GM19240 (cell line): ENCODE measurements around the gene TBXT.
"Not testable (repeated sequence)": the region's sequence is repeated elsewhere in the genome, so short reads cannot be mapped to it uniquely, and the experiment has no call there.

Experiments
- DNase-seq: peaks from one replicate; pipeline ENCODE4 v3.0.0; 2011; ENCODE audit warnings: low spot score; ENCODE audit not compliant: insufficient read length

Gene TBXT

DNA sequence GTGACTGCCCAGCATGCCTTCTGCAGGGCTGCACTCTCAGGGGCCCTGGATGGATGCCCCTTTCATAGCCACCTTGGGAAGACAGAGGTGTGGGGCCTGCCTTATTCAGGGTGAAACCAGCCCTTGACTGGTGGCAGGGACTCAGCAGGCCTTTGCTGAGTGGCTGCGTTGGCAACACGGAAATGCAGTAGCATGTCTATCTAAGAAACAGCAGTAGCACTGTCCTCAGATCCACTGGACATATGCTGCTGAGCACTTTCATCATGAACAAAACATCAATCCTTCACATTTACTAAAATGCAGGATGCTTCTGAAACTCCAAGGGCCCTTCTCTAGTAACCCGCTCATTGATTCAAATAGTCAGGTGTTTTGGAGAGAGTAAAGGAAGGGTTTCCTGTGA, 4.9 kb upstream of the TBXT start:
- DNase-seq = no peak

DNA sequence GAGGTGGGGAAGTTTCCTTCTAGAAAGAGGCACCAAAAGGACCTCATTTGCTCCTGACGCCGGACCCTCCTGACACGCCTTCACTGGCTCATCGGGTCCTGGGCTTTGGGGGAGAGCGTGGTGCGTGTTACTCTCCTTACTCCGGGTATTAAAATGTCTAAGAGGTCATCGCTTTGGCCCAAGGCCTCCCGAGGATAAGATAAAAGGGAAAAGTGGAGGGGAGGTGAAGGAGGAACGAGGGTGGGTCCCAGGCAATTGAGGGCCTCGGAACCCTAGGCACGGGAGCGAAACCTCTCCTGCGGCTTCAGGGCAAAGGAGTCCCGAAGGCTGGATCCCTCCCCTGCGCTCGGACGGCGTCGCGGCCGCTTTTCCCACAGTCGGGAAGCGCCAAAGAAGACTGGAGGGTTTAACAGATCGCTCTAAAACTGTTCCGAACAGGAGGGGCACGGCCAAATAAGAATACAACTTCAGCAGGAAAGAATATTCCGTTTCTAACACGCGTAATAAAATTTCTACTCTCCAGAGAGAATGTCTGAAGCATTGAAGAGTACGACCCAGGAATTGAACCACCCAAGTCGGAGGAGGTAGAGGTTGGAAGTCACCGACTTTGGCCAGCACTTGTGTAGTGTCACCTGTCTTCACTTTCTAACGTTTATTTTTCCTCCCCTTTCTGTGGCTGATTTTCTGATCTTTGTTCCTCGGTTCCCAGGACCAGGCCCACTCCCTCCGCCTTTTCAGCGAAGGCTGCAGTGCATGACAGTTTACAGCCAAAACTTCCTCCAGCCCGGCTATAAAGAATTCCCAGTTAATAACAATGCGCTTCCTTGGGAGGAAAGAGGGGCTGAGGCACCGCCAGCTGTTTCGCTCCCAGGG, 2.1 kb upstream of the TBXT start:
- DNase-seq = no peak

DNA sequence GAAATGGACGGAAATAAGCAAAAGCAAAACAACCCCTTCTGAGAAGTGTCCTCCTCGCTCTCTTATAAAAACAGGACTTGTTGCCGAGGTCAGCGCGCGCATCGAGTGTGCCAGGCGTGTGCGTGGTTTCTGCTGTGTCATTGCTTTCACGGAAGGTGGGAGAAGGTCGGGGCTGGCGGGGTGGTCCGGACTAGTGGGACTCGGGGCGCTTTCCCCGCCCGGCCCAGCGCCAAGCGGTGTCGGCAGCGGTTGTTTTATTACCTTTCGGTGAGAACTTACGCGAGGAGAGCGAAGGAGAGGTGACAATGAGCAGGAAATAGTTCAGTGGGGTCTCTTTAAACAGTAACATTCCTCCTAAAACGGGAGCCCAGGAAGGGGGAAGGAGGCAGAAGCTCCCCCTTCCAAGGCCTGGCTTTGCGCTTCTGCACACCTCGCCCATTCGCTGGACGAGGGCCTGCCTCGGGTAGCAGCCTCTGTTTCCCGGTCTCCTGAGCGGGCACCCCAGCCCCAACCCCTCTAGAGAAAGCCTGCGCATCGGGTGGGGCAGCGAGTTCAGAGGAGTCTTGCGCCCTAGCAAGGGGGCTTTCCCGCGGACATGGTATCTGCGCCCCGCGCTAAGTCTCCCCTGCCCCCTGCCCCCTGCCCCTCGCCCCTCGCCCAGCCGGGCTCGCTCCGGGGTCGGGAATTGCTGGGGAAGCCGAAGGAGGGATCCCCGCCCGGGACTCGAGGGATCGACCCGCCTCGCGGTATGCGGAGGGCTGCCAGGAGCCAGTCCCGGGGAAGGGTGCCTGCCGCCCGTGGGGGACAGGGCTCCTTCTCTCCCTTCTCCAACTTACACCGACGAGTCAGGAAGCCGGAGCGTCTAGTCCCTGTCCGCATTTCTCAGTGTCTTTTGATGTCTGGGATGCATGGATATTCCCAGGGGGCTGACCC, 1.2 kb upstream of the TBXT start:
- DNase-seq = no peak

DNA sequence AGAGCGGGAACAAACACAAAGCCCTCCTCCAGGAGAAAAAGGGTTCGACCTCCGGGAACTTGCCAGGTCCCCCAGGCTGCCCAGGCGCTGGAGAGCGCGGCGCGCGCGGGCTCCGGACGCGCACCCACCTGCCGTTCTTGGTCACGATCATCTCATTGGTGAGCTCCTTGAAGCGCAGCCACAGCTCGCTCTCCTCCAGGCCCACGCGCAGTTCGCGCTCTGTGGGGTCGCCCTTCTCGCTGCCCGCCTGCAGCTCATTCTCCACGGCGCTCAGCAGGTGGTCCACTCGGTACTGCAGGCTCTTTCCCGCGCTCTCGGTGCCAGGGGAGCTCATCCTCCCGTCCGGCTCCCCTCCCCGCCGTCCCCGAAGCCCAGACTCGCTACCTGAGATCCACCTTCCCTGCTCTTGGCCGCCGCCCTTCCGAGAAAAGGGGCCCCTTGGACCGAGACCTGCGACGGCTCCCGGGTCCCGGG, 356 bp downstream of the TBXT start:
- DNase-seq = no peak

DNA sequence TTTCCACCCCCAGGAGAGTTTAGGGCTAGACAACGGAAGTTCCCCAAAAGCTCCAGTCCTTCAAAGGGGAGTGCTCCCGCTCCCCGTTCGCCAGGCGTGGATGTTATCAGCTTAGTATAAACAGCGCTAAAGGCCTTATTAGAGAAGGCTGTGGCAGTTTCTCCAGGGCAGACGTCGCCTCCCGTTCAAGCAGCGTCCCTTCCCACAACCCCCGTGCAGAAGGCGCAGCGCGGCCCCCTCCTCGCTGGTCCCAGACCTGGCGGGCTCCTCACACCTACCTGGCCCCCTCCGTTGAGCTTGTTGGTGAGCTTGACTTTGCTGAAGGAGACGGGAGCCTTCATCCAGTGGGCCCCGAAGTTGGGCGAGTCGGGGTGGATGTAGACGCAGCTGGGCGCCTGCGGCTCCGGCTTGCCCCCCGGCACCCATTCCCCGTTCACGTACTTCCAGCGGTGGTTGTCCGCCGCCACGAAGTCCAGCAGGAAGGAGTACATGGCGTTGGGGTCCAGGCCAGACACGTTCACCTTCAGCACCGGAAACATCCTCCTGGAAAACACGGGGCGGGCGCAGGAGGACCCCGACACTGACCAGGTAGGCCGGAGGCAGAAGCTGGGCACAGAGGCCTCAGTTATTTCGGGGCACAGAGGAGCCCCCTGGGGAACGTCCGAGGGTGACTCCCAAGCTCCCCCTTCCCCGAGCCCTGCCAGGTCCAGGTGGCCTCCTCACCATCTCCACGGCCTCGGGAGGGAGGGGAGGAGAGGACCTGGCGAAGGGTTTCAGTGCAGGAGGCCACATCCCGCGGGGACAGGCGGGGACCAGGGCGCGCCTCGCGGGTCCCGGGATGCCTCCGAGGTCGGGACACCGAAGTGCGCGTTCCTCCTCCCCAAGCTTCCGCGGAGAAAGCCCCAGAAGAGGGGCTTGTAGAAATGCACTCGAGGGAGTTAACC, 1.1 kb downstream of the TBXT start:
- DNase-seq = no peak

DNA sequence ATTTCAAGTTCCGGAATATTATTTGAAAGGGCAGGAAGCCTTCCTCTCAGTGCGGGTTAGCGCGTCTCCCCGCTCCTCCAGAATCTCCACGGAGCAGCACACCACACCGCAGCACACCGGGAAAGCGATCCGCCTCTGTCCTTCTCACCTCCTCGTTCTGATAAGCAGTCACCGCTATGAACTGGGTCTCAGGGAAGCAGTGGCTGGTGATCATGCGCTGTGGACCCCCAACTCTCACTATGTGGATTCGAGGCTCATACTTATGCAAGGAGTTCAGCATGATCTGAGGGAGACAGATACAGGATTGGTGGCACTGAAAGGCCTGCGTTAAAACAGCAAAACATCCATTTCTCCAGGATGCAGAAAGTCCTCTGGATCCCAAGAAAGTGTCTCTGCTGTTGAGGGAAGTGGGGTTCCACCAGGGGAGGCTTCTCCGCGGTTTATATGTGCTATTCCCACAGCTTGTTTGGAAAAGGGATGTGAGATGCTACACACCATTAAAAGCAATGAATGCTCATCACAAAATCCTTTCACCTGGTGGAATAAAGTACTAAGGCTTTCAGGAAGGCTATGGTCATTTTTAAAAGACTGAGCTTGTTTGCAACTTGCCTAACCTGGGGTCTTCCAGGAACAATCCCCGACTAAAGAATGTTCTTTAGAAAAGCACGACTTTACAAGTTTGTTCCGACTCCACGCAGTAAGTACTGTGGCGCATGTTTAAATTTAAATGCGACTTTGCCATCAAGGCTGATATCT, 1.9 kb downstream of the TBXT start:
- no peak for DNase-seq

DNA sequence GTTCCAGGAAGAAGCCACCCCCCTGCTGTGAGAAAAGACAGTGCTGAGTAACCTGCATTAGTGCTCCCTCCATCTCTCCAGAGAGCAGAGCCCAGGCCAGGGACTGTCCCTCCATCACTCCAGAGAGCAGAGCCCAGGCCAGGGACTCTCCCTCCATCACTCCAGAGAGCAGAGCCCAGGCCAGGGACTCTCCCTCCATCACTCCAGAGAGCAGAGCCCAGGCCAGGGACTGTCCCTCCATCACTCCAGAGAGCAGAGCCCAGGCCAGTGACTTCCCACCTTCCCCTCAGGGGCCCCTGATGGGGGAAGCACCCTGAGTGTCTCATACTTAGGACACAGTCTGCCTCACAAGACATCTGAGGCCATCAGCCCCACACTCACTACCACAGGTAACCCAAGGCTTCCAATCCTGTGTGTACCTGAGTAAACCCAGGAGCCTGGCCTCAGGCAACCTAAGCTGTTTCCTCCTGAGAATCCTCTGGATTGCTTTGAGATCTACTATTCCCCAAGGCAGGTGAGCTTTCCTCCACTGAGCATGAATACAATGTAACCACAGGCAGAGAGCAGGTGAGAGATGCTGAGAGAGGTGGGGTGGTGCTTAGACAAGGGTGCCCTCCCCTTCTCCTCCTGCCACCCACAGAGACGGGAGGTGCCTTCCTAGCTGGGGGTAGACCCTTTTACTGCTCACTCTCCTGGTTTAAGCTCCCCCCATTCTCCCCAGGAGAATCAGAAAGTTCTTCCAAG, 4.9 kb downstream of the TBXT start:
- DNase-seq = no peak

DNA sequence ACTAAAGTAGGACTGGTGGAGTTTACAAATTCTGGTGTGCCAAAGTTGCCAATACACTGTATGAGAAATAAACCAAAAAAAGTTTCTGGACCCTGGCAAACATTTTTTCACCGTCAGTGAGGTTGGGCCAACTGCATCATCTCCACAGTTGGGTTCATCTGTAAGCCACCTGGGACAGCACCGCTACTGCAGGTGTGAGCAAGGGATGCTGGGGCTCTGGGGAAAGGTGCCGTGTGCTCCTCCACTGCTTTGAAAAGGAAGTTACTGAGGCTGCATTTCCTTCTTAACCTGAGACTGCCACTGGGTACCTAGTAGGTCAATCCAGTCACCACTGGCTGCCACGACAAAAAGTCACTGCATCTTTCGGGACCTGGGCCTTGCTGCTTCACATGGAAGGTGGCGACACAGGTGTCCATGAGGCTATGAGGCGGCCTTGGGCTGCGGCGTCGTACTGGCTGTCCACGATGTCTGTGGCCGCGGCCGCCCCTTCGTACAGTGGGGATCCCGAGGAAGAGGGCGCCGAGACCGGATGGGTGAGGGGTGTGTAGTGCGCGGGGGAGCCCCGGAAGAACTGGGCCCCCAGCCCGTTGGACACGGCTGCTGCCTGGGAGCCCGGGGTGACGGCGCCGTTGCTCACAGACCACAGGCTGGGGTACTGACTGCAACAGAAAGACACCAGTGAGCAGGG, 9.6 kb downstream of the TBXT start:
- no peak for DNase-seq

DNA sequence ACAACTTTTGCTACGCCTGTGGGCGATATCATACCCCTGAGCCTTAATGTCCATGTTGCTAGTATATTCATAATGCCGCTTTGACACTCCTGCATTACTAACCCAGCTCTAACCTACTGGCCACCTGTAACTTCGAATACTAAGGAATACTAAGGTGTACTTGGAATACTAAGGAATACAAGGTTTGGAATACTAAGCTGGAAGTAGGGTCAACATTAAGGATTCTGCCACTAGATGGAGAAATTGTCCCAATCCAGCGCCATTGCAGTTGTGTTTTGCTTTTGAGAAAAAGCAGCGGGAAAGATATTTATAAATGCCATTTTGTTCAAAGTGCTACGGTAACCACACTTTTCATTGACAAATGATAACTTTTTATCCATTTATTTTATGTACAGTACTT, 10.7 kb downstream of the TBXT start:
- no peak for DNase-seq

DNA sequence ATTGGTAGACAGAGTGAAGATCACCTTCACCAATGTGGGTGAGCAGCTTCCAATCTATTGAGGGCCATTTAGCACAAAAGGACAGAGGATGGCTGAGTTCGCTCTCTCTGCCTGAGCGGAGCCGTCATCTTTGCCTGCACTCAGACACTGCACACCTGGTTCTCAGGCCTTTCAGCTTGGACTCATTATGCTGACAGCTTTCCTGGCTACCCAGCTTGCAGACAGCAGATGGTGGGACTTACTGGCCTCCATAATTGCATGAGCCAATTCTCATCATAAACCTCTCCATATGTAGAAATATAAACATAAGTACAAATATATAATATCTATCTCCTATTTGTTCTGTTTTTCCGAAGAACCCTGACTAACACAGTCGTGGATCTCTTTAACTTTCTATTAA, 13.7 kb downstream of the TBXT start:
- no peak for DNase-seq

DNA sequence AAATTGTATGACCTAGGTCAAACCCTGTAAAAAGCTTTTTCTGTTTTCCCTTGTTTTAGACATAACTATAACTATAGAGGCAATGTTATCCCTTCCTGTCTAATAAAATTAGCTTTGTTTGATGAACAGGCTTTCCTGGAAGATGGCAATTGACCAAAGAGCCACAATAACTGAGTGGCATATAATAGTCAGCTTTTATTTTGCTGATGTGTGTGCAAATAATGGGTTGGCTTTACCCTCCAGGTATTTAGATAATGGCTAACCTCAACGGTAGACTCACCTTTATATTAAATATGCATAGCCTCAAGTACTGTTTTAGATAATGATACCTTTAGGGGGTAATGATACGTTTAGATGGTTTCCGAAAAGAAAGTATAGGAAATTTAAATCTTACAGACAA, 15.0 kb downstream of the TBXT start:
- no peak for DNase-seq

DNA sequence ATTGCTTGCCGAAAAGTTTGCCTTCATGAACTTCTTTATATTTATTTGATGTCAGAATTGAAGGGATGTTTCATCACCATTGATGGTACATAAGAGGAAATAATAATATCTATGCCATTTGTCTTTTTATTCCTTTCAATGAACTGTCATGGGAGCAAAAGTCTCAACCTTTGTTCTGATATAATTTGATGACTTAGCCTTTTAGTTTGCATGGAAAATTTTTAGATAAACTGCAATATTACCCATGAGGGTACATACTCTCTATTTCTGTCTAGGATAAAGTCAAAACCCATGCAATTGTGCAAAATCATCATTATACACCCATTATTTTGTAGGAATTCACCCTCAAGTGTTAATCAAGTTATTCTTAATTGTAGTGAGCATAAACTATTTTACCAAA, 15.9 kb downstream of the TBXT start:
- no peak for DNase-seq

DNA sequence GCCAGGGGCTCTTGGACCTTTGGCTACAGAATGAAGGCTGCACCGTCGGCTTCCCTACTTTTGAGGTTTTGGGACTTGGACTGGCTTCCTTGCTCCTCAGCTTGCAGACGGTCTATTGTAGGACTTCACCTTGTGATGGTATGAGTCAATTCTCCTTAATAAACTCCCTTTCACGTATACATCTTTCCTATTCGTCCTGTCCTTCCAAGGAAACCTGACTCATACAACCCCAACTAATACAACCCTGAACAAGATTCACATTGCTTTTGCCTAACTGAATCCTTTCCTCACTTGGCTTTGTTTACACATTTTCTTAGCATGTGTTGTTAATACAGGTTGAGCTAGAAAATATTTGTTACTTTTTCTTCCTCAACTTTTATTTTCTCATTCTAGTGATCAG, 21.9 kb downstream of the TBXT start:
- DNase-seq = no peak

DNA sequence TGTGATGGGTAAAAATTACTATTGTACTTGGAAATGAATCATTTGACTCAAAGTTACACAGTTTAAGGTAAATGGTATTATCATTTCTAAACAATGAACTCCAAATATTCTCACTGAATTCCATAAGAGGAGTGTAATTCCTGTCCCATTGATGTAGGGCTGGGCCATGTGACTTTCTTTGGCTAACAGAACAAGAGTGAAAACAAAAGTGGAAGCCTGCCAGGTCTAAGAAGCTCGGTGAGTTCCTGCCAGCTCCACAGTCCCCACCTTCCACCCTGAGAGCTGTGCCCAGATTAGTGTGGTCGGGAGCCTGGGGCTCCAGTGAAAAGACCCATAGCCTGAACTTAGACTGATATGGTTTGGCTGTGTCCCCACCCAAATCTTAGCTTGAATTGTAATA, 24.6 kb downstream of the TBXT start:
- no peak for DNase-seq

DNA sequence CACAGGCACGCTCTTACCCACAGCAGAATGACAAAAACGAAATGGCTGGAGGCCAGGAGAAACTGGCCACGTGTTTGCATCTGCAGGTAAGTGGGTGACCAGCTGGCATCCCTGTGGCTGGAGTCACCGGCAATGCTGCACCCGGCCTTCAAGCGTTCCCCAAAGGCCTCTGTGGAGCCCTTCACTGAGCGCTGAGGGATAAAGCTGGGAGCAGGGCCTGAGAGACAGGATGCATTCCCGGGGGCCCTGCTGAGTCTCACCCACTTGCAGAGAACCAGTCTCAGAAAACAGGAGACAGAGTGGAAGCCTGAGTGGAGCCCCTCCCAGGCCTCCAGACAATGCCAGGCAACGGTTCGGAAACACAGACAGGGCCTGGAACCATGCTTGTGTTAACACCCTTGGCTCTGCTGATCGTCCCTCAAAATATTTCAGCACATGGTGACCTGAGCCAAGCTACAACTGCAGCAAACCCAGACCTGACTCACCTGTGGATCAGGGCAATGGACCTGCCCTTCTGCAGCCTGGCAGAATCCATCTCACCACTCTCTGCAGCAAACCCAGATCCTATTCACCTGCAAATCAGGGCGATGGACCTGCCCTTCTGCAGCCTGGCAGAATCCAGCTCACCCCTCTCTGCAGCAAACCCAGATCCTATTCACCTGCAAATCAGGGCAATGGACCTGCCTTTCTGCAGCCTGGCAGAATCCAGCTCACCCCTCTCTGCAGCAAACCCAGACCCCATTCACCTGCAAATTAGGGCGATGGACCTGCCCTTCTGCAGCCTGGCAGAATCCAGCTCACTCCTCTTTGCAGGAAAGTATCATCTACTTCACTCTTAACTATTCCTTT, 39.8 kb downstream of the TBXT start:
- DNase-seq = no peak

DNA sequence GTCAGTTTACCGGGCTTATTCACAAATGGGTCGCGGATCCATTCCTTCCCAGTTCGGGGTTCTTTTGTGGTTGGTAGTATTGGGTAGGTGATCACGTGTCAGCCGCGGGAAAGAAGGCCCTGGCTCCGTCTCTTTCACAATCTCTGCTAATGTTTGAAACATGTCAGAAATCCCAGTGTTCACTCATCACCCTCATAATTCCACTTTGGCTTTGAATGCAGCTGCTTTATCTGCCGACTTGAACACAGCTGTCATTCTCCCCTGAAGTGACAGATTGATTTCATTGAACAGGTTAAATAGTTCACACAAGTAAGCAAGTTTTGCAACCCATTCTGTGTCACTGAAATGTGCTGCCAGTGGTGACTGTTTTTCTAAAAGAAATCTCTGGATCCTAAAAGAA, 44.5 kb downstream of the TBXT start:
- not testable (repeated sequence) for DNase-seq

DNA sequence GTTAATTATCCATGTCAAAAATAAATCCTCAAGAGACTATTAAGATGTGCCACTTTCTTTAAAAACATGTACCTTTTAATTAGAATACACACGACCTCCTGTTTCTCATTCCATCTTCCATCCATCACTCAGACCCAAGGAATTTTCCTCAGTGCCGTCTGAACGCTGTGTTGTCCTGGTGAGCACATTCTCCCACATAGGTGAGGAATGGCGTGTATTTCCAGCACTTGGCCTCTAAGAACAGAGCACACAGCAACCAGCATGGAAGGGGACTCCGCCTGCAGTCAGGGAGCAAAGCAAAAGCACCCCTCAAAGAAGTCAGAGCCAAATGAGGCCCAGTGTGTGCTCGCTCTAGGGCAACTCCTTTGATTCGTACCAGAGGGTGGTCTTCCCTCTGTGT, 45.9 kb downstream of the TBXT start:
- no peak for DNase-seq
